Right renal pelvis (tissue), 4 donors: Measurements from ENCODE around the gene PRKCD. TPM values are rescaled to one million over a fixed set of nuclear protein-coding genes. Genes with fewer than 3 reads are reported as not detected.

Experiments used
- DNase-seq, 4 donors: peaks; one replicate each; pipeline ENCODE4 v3.0.0-alpha.2; 2013; ENCODE audit warnings: low read depth in 4 of 4, low spot score in 3 of 4, missing footprints in 1 of 4
- polyA plus RNA-seq, 4 donors: library from polyadenylated mRNA; unstranded; fragments of 120-200 nt; gene quantifications; one replicate each; pipeline ENCODE4 v1.2.1, GENCODE V29; 2013; ENCODE audit not compliant: insufficient read length in 4 of 4

The PRKCD gene
- polyA plus RNA-seq, 4 donors, result 20.0 to 25.5 (median 22.6) TPM

DNA sequence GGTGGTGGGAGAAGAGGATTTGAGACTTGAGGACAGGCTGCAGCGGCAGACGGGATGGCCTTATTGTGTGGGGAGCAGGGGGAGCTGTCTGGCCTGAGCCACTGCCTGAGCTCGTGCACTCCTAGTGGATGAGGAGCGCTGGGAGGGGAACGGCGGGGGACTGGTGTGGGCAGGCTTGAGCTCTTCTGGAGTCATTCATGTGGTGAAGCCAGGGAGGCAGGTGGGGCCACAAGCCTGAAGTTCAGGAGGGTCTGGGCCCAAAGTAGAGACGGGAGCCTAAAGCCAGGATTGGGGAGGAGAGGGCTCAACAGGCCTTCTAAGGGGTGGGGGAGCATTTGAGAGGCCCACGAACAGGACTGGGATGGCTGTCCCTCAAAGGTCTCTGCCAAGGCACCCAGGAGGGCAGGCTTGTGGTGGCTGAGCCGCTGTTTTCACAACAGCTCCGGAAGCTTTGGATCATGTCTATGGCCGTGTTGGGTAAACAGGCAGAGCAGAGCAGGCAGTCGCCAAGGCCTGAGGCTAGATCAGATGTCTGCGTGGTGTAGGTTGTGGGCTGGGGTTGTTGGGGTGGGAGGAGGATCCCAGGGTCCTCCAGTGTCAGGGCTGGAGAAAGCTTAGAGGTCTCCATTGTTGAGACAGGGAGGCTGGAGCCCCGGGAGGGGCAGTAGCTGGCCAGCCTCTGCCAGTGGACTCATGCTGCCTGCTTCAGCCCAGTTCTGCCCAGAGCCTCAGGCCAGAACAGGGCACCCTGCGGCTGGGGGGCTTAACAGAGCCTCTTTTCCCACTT, 8.2 kb downstream of the PRKCD start:
- DNase-seq, result no peak

DNA sequence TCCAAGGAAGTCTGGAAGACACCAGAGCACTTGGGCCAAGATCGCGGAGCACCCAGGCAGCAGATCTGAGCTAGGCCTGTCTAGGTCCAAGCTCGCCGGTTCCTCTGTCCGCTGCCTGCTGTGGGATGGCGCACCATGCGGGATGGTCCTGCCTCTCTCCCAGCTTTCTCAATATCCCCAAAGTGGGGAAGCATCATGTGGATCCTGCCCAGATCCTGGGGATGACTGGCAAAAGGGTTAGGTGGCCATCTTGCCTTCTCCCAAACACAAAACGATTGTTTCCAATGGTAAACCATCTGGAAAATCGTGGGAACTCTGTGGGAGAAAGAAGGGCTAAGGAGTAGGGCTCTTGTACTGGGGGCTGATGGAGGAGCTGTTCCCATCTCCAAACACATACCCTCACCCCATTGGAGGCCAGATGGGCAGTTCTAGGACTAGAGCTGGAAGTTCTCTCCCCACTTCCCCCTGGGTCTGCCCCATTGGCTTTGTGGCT, 8.9 kb downstream of the PRKCD start:
- no peak for DNase-seq

DNA sequence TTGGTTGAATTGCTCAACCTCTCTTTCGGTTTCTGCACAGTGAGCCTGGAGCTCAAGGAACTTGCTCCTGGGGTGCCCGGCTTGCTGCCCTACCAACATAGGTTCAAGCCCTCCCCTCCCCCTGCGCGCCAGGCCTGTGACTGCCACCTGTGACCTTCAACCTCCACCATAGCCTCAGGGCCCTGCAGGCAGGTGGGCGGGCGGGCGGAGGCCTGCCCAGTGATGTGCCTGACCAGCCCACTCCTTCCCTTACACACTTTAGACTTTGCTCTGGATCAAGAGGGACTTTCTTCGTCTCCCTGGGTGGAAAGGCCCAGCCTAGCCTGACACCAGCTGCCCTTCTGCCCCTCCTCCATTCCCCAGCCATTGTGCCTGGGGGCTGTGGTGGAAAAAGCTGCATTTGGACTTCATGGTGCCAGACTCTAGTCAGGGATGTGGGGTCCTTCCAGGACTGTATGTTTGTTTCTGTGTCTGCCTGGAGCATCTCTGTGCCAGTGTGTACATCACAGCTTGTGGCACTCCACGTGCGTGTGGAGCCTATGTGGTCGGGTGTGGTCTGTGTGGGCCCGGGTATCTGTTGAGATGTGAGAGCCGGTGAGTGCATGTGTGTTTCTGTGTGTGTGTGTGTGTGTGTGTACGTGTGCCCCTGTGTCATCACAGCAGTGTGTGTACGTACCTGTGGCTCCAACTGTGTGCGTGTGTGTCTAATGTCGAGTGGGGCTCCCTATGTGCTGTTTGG, 9.5 kb downstream of the PRKCD start:
- no peak for DNase-seq

DNA sequence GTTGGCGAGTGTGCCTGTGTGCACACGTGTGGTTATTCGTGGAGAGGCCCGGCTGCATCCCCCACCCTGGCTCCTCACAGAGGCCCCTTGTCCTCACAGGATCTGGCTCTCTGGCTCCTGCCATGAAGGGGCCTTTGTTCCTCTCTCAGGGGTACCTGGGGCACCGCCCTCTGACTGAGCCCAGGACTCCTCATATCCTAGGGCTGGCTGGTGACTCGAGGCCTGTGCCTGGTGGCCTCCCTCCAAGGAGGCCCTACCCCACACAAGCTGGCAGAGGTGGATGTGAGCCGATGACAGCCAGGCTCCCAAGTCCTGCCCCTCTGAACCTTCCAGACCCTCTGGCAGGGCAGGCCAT, 10.0 kb downstream of the PRKCD start:
- DNase-seq, result no peak

DNA sequence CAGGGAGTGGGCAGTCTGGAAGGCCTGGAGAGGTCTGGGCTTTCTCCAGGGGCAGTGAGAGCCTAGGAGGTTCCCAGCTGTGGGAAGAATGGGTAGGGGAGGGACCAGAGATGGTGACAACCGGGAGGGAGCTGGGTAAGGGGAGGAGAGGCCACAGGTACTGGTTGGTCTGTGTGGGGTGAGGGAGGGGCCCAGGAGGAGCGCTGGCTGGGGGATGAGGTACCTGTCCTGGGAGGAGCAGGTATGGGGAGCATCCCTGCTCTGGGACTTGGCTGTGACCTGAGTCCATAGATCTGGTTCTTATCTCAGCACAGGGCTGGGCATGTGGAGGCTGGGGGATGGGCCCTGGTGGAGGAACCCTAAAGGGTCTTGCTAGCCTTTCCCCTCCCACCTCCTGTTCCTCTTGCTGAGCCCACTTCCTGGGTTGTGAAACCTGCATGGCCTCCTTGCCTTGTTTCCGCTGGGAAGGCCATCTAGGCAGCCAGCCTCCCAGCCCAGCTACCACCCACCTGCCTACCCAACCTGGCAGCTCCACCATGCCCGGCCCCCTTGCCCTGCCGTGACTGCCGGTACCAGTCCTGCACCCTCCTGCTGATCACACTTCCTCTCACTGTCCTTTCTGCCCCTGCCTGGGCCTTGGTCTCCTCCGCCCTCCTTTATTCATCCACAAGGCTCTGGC, 11.0 kb downstream of the PRKCD start:
- no peak for DNase-seq

DNA sequence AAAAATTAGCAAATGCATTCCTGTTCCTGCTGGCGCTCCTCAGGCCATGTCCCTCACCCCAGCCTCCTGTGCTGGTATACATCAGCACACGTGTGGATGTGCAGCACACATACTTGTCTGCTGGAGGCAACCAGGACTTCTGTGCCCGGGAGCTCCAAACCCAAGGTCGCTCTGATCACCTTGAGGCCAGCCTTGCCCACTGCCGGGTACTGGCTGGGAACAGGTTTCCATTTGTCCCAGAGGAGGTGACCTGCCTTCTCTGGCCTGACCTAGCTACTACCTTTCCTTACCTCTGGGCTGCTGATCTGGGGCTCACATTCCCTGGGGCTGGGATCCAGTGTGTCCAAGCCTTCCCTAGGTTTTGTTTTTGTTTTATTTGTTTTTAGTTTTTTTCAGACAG, 12.1 kb downstream of the PRKCD start:
- DNase-seq, result no peak

DNA sequence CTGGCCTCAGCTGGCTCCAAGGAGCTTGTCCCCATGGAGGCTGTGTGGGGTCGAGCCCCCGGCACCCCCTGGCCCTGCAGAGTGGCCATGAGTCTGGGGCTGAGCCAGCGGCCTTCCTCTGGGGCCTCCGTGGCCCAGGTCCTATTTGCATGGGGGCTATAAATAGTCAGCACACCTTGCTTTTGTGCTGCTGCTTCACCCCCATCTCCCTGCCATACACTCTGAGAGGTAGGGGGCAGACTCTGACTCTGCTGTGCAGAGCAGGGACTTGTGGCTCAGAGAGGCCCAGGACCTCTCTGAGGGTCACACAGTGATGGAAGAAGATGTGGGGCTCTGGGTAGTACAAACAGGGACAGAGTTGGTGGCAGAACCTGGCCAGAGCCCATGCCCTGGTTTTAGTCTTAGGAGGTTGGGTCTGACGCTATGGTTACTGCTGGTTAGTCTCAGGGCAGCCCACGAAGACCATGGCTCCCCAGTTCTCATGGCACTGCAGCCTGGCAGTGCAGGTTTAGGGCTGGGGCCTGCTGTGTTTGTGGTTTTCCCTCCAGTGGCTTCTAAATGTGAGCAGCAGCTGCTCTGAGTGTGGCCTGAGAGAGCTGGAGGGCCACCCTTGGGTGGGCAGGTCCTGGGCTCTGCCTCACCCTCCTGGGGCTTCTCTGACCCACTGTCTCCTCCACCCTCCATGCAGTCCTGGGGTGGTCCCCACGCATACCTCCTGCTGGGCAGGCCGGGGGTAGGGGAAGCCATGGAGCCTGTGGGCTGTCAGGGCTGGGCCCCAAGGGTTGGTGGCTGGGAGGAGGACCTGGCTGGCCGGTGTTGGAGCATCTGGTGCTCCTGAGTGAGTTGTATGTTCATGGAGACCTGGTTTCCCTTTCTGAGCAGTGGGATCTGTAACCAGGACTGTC, 13.6 kb downstream of the PRKCD start:
- no peak for DNase-seq

DNA sequence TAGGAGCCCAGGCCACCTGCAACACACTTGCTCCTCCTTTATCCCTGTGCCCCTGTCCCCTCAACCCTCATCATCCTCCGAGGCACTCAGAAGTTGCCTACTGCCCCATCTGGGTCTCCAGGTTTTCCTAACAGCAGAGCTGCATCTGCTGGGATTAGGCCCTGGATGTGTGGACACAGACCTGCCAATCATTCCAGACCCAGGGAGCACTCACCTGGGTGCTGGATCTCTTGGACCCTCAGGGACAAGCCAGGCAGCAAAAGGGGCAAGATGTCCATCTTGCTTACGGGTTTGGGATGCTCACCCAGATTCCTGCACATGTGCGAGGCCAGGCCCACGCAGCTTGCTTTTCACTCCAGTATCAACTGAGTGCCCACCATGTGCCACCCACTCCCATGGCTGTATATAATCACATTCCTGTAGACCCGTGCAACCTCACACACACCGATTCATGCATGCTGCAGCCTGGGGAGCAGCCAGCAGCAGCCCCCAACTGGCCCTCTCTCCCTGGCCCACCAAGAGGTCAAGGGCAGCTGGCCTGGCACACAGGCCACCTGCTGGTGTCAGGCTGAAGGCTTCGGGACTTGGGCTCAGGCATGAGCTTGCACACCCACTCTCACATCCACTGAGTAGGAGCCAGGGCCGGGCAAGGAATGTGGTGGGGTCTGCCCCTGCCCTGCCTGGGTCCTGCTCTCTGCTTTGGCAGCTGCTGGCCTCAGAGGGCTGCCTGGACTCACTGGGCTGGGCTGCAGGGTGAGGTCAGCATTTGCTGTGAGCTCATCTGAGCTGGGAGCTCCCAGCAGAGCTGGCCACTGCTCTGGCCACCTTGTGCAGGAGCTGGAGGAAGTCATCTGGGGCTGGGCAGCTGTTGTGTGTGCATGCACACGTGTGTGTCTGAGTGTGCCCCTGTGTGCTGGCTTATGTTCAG, 14.9 kb downstream of the PRKCD start:
- DNase-seq, result no peak

DNA sequence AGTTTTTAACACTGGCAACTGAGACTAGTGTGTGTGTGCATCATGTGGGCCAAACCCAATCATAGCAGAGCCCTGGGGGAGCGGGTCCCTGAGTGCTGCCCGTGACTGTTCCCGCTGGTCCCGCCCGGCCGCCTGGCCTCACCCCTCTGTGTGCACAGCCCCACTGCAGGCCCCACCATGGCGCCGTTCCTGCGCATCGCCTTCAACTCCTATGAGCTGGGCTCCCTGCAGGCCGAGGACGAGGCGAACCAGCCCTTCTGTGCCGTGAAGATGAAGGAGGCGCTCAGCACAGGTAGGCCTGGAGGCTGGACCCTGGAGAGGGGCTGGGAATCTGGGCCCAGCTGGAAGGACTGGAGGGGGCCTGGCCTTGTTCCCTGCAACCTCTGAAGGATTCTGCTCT, 17.2 kb downstream of the PRKCD start:
- DNase-seq, result no peak

DNA sequence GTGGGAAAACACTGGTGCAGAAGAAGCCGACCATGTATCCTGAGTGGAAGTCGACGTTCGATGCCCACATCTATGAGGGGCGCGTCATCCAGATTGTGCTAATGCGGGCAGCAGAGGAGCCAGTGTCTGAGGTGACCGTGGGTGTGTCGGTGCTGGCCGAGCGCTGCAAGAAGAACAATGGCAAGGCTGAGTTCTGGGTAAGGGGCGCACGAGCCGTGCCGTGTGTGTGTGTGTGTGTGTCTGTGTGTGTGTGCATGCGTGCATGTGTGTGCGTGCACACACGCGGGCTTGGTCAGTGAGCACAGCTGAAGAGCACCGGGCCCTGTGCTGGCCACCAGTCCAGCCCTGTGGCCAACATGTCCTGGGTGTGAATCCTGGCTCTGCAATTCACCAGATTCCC, 18.6 kb downstream of the PRKCD start:
- DNase-seq, result no peak

DNA sequence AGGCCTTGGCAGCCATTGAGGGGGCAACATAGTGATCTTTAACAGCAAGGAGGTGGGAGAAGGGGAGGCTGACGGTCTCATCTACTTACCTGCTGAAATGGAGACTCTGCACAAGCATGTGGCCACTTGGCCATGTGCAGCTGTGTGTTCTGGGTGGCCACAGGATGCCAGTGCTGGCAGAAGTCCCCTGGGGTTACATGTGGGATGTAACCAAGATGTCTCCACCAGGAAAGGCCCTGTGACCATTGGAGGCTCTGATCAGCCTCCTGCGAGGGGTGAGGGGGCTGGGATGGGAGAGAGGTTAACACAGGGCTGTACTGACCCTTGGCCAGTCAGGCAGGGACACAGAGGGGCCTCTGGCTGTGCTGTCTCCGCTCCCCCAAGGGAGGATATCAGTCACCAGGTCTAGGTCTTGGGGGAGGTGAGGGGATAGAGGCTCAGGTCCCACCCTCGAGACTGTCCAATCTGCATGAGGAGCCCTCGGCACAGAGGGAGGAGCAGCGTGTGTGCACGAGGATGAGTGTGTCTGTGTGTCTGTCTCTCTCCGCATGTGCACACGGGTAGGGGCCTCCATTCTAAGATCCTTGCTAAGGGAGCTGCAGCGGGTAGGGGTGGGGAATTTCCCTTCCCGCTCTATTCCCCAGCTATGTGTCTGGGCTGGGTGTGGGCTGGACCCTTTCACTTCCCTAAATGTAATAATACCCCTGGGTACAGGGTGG, 19.5 kb downstream of the PRKCD start:
- no peak for DNase-seq

DNA sequence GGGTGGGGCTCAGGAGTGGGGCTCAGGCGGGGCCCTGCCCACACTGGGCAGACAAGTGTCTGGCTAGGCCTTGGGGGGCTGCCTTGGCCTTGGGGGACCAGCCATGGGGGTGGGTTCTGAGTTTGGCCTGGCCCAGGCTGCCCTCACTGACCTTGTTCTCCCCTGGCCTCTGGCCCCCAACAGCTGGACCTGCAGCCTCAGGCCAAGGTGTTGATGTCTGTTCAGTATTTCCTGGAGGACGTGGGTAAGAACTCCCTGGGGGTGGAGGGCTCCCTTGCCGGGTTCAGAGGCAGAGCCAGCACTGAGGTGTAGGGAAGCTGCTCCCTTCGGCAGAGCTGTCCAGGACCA, 20.0 kb downstream of the PRKCD start:
- DNase-seq, result no peak

DNA sequence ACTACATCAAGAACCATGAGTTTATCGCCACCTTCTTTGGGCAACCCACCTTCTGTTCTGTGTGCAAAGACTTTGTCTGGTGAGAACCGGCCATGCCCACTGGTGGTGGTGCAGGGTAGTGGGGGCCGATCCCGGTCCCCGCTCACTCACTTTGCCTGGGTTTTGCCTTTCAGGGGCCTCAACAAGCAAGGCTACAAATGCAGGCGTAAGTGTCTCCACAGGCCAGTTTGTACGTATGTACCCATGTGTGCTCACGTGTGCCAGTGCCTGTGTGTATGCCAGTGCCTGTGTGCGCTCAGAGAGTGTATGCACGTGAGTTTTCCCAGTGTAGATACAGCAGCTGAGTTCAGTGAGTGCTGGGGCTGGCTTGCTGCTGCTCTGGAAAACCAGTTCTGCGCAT, 20.5 kb downstream of the PRKCD start:
- DNase-seq, result no peak

DNA sequence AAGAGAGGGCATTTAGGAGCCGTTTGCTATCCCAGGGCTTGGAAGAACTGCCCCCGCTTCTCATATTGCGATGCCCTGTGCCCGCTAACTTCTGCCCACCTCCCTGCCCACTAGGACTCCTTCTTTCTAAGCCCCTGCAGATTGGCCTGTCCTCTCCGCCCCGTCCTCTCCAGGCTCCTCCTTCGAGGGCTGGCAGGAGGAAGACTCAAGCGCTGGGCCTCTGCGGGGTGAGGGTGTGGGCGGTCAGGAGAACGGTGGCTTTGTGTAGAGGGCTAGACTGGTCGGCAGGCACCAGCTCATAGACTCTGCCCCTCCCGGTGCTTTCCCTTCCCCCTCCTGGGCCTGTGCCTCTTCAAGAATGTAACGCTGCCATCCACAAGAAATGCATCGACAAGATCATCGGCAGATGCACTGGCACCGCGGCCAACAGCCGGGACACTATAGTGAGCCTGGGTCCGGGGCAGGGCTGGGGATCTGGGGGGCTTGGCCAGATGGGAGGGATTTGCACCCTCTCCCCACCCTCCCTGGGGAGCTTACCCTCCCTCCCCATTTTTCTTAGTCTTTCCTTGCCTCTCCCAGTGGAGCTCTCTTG, 21.9 kb downstream of the PRKCD start:
- DNase-seq, result no peak

DNA sequence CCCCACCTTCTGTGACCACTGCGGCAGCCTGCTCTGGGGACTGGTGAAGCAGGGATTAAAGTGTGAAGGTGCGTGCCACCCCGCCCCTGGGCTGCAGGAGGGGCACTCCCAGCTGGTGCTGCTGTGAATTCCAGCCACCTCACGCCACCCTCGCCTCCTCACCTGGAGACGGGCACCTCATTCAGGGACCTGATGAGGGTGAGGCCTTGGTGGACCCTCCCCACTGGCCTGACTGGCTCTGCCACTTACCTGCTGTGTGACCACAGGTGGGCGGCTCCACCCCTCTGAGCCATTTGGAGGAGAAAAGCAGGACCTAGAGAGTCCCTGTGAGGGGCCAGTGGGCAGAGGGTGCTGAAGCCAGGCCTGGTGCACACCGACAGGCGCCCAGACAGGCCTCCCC, 22.5 kb downstream of the PRKCD start:
- DNase-seq, result no peak

DNA sequence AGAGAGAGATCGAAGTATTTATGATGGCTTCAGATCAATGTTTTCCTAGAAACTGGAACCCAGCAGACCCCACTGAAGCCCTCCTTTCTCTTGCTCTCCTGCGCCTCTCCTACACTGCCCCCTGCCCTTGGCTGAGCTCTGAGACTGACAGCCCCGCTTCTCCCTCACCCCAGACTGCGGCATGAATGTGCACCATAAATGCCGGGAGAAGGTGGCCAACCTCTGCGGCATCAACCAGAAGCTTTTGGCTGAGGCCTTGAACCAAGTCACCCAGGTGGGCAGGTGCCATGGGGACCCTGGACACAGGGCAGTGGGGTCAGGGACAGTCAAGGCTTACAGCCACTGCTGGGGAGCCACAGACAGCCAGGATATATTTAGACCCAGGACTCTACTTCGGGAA, 23.7 kb downstream of the PRKCD start:
- DNase-seq, result no peak

DNA sequence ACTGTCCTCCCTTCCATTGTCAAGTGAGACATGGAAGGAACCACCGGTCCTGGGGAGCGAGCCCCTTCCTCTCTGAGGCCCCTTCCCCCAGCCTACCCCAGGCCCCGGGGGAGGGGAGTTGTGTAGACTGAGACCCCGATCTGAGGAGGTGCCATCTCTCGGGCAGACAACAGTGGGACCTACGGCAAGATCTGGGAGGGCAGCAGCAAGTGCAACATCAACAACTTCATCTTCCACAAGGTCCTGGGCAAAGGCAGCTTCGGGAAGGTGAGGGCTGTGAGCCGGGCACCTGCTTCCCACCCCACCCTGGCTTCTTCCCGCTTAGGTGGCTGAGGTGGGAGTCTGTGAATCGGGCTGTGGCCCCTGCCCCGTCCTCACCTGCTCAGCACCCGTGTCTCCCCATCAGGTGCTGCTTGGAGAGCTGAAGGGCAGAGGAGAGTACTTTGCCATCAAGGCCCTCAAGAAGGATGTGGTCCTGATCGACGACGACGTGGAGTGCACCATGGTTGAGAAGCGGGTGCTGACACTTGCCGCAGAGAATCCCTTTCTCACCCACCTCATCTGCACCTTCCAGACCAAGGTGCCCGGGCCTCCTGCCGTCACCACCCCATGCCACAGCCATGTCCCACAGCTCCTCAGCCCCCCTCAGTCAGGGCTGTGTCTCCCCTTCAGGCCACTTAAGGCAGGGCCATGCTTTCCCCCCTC, 24.9 kb downstream of the PRKCD start:
- no peak for DNase-seq

DNA sequence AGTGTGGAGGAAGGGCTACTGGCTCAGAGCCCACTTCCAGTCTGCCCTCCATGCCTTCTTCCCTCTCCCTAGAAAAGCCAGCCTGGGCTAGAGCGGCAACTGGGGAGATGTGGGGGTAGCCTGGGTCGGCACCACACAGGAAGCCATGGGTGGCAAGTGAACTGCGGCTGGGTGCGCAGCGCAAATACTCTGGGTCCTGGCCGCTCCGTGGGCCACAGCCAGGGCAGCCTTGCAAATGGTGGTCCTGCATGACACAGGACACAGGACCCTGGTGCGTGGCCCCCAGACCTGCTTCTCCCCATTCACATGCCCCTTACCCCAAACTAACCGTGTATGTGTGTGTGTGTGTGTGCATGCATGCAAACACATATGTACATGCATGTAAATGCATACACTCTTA, 25.7 kb downstream of the PRKCD start:
- no peak for DNase-seq
